GM18520 (cell line): ENCODE data around the gene LPAR3.

Source experiments
- ATAC-seq: cut with Tn5 transposase; IDR thresholded peaks from one replicate; pipeline ENCODE4 v1.9.1; 2021; ENCODE audit not compliant: unreplicated experiment

Gene LPAR3

DNA sequence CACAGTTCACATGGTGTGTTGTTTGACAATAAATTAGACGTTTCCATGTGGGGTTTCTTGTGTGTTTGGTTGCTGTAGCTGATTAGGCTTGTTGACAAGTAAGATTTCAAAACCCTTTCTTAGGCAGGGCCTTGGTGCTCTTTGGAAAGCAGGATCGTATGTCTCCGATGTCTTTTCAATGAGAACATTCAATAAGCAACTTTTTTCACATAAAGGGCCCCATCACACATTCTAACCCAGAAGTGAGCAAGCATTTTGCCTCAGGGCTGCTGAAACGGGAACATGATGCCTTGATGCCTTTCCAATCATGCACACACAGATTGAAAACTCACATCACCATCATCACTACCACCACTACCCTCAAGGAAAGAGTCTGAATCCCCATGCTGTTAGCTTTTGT, 33.1 kb downstream of the LPAR3 start:
- no peak for ATAC-seq

DNA sequence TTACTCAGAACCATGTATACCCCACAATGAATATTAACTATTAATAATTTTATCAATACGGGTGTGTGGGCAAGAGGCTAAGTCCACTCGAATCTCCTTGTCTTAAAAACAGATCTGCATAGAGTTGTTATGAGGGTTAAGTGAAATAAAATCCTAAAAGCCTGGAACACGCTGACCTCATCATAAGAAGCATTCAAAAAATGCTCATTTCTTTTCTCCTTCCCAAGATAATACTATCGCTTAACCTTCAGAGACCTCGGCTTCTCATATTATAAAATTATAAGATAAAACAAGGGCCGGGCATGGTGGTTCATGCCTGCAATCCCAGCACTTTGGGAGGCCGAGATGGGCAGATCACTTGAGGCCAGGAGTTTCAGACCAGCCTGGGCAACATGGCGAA, 35.1 kb downstream of the LPAR3 start:
- no peak for ATAC-seq

DNA sequence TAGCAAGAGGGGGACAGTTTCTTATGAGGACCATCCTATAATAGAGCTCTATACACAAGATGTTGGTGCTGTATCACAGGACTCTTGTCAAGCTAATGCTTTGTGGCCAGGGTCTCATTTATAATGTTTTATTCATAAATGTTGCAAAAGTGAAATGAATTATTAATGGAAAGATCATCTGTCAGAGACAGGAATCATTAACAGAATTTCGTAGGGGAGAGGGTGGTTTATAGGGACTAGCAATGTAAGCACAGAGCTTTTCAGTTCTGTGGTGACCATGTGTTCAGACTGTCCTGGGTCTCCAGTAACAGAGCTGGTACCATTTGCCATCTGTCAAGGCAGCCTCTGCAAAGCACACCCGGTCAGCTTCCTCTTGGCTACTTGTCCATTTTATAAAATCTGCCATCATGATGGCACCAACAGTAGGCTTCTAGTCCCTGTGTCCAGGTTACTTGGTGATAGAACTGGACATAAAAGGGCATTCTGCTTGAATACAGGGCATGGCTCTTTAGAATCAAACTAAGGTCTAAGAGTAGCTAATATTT, 36.2 kb downstream of the LPAR3 start:
- no peak for ATAC-seq

DNA sequence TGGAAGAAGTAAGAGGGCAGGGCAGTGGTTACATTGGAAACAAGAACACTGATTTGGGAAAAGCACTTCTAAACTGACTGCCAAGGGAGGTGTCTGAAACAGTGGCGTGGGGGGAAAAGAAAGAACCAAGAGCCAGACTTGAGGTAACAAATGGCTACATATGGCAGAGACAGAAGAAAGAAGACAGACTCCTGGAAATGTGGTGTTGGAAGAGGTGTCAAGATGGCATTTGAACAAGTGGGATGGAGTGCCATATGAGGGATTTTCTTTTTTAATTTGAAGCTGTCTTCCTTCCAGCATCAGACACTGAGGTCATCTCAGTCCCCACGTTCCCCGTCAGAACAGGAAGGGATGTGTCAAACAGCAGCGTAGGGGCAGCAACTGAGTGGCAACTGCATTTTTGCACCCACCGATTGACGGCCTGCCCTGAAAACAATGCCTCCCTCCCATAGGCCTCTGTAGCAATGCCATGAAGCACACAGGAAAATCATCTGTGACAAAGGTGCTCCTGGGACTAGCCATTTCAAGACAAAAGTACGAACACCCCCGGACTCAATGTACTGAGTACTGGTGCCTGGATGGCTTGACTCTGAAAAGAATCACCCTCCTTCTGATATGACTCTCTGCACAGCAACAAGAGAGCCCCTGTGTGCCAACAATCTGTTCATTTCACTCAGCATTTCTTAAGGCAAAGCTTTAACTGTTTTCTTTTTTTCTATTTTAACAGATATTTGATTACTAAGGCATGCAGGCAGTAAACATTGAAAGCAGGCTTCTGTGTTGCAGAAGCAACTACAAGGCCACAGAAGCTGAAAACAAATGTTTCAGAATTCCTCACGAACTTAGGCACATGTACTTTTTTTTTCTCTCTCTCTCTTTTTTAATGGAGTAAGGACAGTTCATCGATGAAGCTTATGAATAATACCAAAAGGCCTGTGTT, 37.0 kb downstream of the LPAR3 start:
- ATAC-seq, result no peak

DNA sequence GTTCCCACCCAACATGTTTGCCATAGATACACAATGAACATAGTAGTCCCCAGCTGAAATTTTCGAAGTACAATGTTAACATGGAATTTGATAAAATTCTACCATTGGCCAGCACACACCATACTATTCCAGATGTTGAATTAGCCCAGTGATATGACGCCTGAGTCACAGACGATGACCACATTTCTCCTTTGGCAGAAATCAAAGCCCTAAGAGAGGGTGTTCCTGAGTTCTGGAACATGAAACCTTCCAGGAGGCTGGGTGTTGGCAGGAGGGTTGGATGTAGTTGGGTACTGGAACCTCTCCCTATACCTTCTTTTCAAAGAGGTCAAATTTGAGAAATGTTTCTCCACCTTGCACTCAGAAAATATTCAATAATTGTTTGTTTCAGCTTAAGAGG, 37.8 kb downstream of the LPAR3 start:
- no peak for ATAC-seq

DNA sequence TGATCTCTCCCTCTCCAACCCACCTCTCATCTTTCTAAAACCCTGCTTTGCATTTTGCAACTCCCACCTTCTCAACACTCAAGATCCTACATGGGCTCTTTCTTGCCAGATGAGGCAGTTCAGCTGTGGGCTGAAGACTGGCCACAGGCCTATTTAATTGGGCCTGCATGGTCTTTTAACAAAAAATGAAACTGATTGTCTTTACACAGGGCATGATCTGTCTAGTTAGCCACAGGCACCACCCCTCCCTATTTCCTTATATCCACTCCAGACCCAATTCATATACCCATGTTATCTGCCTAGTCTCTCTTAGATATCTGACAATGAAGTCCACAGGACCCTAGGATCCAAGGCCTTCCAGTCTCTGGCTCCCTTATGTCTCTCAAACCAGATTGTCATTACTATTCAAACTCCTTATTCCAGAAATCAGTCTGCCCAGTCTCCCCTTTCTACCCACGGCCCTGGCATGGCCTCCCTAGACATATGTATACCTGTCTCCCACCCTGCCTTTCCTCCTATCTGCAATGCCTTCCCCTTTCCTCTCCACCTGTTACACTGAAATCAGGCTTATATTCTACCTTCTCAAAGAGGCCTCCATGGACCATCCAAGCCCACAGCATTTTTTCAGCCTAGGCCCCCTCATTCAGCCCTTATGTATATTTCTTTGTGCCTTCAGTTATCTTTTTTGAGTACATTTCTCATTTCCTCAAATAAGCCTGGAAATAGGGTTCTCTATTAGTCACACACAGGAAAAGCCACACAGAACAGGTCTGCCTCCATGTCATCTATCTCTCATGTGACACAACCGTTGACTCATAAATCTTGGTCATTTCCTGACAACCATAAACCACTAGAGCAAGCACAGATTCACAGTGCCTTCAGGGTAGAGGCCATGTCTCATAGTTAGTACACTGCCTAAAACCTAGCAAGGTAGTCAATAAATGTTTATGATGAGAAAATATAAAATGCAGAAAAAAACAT, 39.0 kb downstream of the LPAR3 start:
- peak; percentile 98 for ATAC-seq

DNA sequence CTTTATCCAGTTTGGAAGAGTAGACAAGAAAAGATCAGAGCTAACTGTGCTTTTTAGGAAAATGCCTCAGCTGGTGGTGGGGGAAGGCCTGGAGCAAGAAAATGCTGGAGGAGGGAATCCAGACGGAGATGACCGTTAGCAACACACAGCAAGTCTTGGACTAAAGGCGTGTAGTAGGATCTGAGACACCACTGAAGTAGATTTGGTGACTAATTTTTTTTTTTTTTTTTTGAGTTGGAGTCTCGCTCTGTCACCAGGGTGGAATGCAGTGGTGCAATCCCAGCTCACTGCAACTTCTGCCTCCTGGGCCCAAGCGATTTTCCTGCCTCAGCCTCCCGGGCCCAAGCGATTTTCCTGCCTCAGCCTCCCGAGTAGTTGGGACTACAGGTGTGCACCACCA, 41.2 kb downstream of the LPAR3 start:
- ATAC-seq, result no peak

DNA sequence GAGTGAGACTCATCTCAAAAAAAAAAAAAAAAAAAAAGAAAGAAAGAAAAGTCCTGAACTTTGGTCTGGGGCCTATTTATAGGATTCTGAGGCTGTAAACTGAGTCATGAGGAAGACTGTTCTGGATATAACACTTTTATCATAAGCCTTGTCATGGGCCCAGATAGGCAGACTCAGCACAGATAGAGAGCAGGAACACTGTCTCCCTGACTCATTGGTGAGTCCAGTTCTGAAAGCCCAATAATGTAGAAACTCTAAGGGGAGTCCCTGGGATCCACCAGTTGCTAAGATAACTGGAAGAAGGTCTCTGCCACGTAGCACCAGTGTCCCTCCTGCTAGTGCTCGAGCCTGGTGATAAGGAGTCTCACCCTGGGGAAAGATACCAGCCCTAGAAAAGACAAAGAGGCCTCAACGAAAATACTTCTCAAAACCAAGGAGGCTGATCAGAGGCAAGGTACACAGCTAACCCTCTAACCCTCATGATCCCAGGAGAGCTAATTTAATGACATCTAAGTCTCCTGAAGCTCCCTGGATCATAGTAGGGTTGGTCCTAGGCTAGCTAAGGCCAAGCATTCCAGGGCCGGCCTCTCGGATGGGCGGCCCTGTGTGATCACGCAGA, 43.5 kb downstream of the LPAR3 start:
- ATAC-seq, result no peak

DNA sequence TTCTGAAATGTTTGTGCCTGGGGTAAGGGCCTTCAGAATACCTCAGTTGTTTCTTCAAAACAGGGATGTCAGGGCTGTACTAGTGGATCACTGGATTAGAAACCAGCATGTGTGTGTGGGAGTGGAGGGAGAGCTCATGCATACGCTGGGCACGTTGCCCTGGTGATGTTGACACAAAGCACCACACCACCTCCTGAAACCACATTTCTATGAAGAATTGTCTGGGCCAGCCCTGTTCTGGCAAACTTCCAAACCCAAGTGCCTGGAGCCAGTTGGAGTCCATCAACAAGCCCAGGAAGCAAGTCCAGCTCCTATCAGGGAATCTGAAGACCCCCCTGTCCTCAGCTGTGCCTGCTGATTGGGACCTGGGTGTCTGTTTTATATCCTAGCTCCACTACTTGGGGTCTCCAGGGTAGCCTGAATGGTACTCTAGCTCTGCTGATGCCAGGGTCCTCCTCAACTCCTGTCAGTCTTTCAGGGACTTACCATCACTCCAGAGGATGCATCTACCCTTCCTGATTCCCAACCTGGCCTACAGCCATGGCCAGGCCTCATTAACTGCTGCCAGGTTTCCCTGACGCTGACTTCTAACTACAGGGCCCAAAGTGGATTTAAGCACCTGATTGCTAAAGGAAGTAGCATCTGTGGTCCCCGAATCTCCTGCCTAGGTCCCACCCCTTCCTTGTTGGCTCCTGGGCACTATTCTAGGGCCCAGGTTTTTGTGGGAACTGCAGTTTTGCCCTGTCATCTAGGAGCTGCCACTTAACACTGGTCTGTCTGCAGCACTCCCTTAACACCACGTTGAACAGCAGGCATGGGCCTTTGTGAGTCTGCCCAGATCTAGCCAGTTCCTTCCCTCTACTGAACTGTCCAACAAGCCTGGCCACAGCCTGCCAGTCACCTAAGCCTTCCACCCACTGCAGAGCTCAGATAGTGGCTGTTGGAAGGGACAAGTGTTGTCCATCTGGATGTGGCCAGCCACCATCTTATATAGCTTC, 45.5 kb downstream of the LPAR3 start:
- ATAC-seq, result no peak

DNA sequence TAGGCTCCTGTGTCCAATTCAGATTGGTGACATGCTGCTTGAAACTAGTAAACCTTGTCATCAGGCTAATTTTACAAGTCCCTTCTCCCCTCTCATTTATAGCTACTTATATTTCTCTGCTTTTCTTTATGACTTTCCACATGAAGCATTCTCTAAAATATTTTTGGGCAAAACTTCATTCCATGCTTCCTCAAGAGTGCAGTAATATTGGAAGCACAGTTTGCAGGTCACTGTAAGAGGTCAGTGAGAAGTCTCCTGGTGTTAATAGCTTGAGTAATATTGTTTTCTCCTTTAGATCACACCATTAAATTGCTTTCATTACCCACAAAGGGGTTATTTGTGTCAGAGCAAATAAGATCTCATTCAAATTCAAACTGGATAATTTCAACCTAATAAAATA, 46.6 kb downstream of the LPAR3 start:
- no peak for ATAC-seq

DNA sequence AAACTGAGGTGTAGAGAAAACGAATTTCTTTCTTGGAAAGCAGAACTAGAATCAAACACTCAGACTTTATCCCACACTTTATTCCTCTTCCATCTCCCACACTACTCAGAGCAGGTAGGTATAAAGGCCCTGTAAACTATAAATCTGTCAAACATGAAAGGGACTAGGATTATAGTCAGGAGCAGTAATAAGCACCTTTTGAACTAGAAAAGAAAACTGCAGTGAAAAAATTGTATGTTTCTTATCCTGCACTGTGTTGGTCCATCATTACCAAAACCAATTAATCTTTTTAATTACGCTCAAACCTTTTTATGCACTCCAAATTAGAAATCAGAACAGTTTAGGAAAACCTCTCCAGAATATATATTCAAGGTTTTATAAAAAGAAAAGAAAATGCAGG, 47.6 kb downstream of the LPAR3 start:
- no peak for ATAC-seq

DNA sequence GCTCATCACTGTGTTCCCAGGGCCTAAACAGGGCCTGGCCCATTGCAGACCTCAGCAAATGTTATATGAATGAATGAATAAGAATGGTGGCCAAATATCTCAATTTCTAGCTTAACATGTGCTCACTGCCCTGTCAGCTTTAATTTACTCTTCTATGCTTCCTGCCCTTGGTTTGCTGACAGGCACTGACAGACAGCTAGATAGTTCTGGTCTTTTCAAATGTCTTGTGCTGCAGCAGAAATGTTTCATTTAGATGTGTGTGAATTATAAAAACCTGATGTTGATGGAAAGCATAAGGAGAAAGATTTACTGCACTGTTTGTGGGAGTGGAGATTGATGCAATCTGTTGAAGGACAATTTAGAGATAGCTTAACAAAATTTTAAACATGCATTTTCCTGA, 48.9 kb downstream of the LPAR3 start:
- ATAC-seq, result no peak

DNA sequence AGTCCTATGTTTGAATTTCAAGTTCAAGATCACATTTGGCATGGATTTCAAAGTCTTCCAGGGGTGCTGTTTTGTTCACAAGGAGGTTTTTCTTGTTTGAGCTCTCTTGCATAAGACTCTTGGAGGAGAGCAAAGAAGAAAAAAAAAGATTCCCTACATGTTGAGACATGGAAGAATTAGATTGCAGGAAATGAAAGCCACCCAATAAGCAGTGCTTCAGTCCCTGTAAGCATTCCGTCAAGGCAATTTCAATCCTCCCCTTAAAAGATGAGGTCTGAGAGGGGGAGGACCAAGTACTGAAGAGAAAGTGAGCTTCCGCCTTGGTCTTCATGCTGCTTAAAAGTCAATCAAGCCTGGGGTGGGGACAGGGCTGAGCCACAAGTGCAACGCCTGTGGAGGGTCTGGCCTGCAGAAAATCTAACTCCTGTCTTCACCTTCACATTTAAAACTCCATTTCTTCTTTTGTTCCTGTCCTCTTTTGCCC, 50.2 kb downstream of the LPAR3 start:
- ATAC-seq, result no peak

DNA sequence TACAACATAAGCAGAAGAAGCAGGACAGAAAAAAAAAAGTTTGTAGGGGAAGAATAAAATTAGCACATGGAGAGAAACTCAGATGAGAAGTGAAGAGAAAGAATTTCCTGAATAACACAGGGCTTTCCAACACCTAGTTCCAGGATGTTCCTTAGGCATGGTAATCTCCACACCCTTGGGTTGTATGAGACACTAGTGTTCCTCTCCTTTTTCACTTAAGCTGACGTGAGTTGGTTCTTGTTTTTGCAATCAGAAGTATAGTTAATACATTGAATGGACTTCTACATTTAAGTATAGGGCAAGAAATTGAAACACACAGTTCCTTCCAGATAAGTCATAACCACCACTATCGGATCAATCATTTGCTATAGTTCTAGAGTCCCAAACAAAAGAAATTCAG, 51.0 kb downstream of the LPAR3 start:
- no peak for ATAC-seq

DNA sequence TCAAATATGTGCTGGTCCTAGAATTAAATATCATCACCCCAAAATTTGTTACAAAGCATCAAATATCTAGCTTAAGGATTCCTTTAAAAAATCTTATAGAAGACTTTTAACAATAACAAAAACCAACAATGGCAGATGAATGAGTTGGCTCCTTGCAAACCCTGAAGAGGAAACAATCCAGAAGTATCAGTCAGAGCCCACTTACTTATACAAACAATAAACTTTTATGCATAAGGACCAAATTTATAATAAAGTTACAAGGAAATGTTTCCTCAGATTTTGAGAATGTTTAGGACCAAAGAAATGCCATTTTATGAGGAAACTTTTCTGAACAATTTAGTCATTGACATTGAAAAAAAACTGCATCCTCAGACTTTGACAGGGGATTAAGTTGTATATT, 52.7 kb downstream of the LPAR3 start:
- no peak for ATAC-seq

DNA sequence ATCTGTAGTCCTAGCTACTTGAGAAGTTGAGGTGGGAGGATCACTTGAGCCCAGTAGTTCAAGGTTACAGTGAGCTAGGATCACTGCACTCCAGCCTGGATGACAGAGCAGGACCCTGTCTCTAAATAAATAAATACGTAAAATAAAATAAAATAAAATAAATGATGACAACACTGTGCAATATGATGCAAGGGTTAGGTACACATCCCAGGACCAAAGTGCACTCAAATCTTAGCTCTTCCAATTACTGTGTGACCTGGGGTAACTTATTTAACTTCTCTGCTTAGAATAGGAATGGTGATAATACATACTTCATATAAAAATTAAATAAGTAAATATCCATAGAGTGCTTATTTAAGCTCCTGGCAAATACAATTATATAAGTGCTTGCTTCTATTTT, 53.5 kb downstream of the LPAR3 start:
- ATAC-seq, result no peak

DNA sequence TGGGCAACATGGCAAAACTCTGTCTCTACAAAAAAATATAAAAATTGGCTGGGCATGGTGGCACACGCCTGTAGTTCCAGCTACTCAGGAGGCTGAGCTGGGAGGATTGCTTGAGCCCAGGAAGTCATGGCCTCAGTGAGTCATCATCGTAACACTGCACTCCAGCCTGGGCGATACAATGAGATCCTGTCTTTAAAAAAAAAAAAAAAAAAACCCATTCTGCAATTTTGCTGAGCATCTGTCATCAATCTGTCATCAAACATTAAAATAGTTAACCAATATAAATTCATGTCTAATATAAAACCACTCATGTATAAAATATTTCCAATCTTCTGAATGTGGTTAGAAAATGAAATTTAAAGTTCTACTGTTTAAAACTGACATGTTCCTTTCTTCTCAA, 56.9 kb downstream of the LPAR3 start:
- no peak for ATAC-seq

DNA sequence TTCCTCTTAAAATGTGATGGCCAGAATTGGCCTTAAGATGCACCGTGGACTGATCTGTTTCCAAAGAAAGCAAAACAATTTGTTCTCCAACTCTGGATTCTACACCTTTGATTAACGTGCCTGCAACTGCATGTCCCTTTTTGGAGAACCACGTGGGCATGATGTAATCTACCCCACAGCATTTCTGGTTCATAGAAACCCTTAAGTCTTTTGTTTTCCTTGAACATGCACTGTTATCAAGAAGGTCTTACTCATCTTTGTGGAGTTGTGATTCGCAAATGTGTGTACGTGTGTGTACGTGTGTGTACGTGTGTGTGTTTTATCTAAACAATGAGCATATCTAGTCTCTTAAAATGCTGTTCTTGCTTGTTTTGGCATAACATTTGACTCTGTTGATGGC, 57.8 kb downstream of the LPAR3 start:
- ATAC-seq, result no peak

DNA sequence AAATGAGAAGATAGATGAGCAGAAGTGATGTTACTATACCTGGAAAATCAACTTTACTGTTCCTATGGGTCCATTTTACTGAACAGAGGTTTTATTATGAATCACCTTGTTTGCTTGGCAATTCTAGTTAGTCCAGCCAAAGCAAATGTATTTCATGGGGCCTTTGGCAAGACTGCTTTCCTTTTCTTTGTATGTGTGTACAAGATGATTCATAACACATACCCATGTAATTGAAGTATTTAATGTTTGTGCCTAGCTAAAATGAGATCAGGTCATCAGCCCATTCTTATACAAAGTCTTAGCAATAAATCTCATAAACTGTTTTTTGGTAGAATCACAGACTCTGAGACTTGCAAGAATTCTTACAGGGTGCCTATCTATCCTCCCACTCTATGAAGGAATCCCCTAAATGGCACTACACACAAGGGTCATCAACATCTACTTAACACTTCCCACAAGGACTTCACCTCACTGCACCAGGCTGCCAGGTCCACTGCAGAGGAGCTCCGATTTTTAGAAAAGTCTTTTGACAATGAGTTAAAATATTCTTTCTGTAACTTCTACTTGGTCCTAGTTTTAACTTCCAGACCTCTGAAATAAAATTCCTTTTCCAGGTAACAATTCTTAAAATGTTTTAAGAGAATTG, 58.5 kb downstream of the LPAR3 start:
- ATAC-seq, result no peak
